ENCODE results near the gene ARMC10. TPM values are rescaled to one million over a fixed set of nuclear protein-coding genes. Genes with fewer than 3 reads are reported as not detected.
A peak's percentile ranks its signal among the peaks of the same experiment; 100 is the strongest.
"Not testable (repeated sequence)": the region's sequence is repeated elsewhere in the genome, so short reads cannot be mapped to it uniquely, and the experiment has no call there.

Gene ARMC10
- total RNA-seq, 1 donor from 2014 or later, result 42.0 TPM

DNA sequence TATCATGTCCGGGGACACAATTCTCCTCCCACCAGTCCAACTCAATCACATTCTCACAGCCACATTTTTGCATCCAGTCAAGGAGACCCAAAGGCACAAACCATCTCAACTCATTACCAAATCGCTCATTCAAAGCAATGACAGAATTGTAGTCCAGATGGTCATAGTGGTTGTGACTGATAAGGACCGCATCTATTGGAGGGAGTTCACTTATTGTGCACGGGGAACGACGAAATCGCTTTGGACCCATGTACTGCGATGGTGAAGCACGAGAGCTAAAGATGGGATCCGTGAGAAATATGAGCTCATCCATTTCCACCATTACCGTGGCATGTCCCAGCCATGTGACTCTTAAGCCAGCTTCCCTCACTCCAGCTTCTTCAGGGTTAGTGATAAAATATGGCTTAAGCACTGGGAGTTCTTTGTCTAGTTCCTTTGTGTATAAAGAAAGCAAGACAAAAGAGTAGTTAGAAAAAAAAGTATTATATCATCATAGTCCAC, 44.9 kb downstream of the ARMC10 start:
- no peak for DNase-seq (ENCODE audit: low spot score in 2 of 2)
- FAIRE-seq, result no peak

DNA sequence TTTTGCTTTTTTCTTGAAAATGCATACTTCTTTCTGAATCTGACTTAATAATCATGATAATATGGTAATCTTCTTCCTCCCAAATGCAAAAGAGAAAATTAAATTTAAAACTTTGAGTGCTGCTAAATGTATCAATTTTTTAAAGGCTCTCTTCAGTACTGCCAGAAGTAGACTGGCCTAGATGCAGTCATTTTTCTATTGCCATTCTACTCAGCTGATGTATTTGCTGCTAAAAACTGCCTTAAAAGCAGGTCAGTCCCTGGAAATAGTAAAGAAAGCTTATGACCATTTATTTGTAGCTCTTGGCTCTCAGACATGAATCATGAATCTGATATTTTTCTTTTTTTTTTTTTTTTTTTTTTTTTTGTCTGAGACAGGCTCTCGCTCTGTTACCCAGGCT, 45.4 kb downstream of the ARMC10 start:
- DNase-seq (ENCODE audit: low spot score in 2 of 2) (no peak), FAIRE-seq (no peak)

DNA sequence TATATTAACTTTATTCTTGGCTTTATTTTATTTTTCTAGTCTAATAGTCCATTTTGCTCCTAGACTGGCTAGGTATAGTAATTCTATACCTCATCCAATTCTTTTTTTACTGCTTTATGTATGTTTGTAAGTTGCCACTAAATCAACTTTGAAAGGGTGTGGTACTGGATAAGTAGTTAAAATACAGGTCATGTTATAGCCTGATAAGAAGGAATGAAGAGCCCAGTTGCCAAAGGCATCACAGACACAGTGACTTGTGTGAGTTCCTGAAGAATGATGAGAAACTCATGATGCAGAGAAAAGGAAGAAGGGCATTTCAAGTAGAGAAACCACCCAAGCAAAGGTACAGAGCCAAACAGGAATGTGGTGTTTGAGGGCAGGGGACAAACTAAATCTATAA, 46.7 kb downstream of the ARMC10 start:
- no peak for FAIRE-seq
- no peak for DNase-seq (ENCODE audit: low spot score in 2 of 2)

DNA sequence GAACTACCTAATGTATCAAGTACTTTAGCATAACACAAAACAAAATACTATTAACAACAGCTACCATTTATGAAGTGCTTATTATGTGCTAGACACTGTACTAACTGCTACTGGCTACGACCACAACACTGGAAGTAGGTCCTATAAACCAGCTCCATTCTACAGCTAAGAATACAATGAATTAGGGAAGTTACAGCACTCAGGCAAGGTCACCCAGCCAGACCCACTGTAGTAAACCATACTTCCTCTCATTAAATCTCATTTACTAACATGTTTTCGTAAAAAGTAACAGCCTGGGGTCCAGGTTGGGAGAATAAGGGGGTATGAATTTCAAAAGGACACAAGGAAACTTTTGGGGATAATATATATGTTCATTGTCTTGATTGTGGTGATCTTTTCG, 48.6 kb downstream of the ARMC10 start:
- no peak for FAIRE-seq
- no peak for DNase-seq (ENCODE audit: low spot score in 2 of 2)

DNA sequence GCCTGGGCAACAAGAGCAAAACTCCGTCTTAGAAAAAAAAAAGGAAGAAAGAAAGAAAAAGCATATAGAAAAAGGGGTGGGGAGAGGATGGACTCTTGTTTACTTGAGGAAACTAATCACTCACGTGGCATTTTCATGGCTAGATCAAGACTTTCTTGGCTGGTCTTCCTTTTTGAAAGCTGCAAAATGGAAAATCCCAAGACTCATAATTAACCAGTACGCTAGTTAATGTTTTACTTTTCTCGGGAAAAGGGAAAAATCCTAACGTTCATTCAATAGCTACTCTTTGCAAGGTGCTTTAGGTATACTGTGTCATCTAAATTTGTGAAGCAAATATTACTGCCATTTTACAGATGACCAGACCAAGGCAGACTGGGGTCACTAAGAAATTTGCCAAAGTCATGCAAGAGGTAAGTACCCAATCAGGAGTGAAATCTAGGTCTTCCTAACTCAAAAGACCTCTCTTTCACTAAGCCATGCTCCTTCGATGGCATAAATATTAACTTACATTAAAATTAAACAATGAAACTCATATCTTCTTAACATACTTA, 49.6 kb downstream of the ARMC10 start:
- FAIRE-seq (no peak), DNase-seq (ENCODE audit: low spot score in 2 of 2) (no peak)

DNA sequence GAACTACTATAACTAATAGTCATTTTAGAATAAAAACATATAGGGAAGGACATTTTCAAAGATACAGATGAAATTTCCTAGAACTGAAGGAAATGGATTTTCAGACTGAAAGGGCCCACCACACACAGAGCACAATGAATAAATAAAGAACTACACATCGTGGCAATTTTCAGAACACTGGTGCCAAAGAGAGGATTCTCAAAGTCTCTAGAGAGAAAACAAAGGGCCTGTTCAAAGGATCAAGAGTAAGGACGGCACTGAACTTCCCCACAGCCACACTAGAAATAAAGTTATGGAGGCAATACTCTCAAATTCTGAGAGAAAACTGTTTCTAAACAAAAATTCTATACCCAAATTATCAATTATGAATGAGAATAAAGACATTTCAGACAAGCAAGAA, 52.1 kb downstream of the ARMC10 start:
- FAIRE-seq, result peak; percentile 26
- no peak for DNase-seq (ENCODE audit: low spot score in 2 of 2)

DNA sequence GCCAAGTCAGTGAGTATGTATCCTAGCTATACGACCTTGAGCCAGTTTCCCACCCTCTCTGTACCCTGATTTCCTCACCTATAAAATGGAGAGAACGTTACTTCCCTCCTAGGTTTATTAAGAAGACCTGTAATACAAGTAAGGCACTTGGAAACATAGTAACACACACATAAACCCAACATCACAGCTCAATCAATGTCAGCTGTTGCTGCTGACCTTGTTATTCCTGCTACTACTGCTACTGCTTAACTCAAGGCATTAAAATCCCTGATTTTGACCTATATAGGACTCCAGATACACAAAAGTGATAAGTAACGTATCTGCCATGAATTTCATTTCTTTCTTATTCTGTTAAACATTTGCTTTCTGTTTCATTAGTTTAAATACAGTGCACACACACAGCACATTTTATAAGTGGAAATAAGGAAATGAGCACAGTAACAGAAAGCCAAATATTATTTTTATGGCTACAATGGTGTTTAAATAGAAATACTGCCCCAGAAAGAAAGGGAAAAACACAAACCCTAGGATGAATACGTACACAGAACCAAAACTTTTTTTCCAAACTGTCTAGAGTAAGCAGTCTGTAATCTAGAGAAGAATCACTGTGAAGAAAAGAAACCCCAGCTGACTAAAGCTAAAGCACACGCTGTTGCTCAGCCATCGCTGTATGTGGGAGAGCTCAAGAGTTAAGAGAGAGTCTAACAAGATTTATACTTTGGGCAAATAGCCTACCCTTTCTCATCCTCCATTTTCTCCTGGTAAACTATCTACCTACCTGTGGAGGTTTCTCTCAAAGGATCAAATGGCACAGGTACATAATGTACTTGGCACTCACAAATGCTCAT, 55.0 kb downstream of the ARMC10 start:
- FAIRE-seq, result no peak

DNA sequence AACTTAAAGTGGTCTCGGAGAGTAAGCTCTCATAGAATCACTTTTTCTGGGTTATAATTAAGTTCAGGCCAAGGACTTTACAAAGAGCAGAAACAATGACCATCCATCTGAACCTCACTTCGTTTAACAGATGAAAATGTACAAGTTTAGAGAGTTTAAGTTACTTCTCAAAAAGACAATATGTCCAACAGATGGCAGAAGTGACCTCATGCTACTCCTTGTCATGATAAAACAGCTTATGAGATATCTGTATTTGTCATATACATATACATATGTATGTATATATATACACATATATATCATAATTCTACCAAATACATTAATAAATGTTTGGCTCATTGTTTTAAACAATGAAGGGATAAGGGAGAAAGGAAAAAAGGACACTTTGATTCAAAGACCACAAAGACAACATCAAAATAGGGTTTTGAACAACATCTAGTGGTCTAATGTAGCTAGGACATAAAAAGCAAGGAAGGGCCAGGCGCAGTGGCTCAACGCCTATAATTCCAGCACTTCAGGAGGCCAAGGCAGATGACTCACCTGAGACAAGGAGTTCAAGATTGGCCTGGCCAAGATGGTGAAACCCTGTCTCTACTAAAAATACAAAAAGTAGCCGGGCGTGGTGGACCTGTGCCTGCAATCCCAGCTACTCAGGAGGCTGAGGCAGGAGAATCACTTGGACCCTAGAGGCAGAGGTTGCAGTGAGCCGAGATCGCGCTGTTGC, 56.1 kb downstream of the ARMC10 start:
- FAIRE-seq, result no peak

More for the DNA sequence above, 55.0 kb downstream of the ARMC10 start:
- no peak for DNase-seq (ENCODE audit: low spot score in 2 of 2)

DNA sequence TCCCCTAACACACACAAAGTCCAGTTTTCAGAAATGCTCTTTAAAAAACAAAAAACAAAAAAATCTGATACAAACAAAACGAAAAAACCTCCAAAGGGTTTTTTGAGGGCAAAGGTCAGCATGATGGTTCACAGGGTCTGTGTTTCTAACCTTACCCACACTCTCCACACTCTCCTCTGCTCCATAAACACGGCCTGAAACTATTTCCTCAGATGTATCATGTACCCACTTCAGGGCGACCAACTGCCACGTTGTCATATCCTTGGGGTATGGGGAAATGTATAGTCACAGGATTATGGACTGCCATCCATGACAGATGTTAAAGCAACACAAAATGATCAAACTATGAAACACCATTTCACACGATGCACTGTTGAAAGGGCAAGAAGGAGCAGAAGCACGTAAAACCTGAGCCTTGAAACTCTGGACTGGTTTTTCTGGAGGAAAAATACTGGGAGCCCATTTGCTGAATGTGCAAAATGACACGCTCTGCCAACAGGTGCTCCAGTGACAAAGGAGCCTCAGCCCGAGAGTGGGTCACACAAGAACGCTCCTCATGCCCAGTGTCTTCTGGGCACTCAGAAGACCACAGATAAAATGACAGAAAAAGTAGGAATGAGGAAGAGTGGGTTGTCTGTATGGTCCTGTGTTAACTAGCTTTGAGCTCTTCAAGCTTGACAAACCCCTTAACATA, 58.2 kb downstream of the ARMC10 start:
- DNase-seq (ENCODE audit: low spot score in 2 of 2), result no peak
- no peak for FAIRE-seq

More for the DNA sequence above, 56.1 kb downstream of the ARMC10 start:
- DNase-seq (ENCODE audit: low spot score in 2 of 2), result no peak

DNA sequence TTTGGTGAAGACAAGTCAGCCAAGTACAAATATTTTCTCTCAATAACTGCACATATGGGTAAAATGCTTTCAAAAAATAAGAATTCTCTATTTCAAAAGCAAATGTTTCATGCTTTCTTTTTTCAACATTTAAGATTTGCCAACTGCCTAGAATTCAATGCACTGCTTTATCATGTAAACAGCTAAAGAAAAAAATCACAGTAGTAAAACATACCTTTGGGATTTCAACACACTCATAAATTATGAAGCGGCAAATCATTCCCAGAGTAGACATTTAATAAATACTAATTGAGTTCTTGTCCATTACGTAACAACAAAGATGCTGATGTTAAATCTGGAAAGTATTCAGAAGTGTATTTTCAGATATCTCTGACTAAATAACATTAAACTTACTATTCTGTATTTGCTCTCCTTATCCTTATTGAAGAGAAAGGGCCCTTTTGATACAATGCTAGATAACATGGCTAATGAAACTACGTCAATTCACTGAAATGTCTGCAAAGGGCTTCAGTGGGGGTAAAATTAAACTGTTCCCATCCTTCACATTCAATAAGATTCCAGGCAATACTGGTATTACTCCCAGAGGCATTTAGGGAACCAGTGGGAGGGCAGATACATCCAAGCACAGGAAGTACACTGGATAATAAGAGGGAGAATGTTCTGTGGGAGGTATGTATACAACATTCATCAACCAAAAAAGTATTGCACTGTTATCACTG, 60.1 kb downstream of the ARMC10 start:
- no peak for DNase-seq (ENCODE audit: low spot score in 2 of 2)
- no peak for FAIRE-seq

DNA sequence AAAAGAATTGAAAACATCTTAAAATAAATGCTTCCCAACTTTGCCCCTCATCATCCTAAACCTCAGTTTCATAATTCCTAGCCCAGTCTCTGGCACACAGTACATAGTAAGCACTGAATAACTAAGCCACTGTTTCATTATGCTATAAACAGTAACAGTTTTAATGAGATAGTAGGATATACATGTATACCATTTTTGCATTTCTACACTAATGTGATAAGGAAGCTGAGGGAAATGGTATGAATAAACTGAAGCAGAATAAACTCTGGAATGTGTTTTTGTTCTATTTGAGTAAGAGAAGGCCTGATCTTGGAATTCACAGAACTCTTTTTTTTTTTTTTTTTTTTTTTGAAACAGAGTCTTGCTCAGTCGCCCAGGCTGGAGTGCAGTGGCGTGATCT, 65.1 kb downstream of the ARMC10 start:
- DNase-seq (ENCODE audit: low spot score in 2 of 2) (no peak), FAIRE-seq (no peak)

DNA sequence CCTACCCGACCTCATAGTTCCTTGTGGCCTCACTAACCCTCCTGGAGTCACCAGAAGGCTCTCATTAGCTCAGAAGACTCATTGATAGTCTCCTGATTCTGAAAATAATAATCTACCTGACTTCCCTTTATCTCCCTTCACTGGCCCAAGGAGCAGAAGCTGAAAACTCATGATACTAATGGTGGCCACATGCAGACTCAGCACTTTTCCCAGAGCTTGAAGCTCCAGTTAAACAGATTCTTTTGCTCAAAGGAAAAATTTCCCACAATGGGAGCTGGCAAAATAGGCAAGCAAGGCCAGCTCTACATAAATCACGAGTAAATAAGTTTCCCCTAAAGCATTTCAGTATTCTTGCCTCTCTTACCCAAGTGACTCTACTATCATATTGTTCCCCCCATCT, 65.7 kb downstream of the ARMC10 start:
- no peak for FAIRE-seq

DNA sequence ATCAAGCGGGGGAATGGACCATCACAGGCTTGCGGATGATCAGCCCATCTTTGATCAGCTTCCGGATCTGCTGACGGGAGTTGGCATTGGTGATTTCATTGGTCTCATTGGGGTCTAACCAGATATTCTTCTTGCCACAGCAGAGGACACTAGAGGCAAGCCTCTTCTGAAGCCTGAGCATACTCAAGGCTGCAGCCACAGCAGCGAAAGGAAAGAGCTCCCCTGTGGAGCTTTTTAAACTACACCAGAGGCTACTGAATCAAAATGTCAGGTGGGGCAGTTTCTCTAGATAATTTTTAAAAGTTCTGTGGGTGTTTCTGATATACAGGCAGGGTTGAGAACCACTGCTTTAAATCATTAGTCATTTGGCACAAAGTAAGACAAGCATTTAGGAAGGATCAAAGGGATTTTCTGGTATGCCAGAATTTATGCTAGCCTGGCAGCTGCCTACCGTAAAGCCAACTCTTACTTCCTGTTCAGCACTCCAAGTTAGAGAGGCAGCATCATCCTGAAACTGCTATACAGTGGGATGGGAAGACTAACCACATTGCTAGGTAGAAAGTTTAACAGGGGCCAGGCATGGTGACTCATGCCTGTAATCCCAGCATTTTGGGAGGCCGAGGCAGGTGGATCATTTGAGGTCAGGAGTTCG, 66.9 kb downstream of the ARMC10 start:
- FAIRE-seq, result no peak

More for the DNA sequence above, 65.7 kb downstream of the ARMC10 start:
- DNase-seq (ENCODE audit: low spot score in 2 of 2), result no peak

DNA sequence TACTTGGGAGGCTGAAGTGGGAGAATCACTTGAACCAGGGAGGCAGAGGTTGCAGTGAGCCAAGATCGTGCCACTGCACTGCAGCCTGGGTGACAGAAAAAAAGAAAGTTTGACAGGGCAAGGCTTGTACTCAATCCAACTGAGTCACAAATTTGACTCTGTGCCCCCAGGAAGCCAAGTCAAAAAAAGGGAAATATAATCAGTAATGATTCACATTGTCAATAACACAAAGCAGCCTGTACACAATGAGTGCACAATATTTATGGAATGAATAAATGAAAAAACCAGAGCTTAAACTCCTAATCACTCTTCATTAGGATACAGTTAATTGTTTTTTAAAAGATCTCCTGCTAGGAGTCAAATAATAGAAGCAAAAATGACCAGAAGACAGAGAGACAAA, 67.6 kb downstream of the ARMC10 start:
- FAIRE-seq (no peak), DNase-seq (ENCODE audit: low spot score in 2 of 2) (no peak)

More for the DNA sequence above, 66.9 kb downstream of the ARMC10 start:
- no peak for DNase-seq (ENCODE audit: low spot score in 2 of 2)

DNA sequence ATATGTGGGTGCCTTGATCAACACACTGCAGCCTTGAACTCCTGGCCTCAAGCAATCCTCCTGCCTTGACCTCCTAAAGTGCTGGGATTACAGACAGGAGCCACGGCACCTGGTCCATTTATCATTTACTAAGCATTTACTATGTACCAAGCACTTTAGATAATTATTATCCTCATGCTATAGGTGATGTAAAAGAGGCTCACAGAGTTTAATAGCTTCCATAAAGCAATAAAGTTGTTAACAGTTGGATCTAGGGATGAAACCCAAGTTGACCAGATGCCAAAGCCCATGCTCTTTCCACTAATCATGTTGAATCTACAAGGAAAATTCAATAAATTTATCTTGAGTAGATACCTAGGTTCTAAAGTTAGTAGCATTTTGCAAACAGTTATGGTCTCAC, 68.9 kb downstream of the ARMC10 start:
- FAIRE-seq (no peak), DNase-seq (ENCODE audit: low spot score in 2 of 2) (no peak)

DNA sequence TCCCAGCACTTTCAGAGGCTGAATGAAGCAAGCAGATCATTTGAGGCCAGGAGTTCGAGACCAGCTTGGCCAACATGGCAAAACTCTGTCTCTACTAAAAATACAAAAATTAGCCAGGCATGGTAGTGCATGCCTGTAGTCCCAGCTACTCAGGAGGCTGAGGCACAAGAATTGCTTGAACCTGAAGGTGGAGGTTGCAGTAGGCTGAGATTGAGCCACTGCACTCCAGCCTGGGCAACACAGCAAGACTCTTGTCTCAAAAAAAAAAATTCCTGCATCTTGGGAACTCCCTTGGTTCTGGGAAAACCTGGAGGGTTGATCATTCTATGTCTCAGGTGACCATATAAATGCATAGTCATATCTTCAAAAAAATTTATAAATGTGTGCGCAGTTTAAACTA, 69.8 kb downstream of the ARMC10 start:
- not testable (repeated sequence) for DNase-seq (ENCODE audit: low spot score in 2 of 2)

DNA sequence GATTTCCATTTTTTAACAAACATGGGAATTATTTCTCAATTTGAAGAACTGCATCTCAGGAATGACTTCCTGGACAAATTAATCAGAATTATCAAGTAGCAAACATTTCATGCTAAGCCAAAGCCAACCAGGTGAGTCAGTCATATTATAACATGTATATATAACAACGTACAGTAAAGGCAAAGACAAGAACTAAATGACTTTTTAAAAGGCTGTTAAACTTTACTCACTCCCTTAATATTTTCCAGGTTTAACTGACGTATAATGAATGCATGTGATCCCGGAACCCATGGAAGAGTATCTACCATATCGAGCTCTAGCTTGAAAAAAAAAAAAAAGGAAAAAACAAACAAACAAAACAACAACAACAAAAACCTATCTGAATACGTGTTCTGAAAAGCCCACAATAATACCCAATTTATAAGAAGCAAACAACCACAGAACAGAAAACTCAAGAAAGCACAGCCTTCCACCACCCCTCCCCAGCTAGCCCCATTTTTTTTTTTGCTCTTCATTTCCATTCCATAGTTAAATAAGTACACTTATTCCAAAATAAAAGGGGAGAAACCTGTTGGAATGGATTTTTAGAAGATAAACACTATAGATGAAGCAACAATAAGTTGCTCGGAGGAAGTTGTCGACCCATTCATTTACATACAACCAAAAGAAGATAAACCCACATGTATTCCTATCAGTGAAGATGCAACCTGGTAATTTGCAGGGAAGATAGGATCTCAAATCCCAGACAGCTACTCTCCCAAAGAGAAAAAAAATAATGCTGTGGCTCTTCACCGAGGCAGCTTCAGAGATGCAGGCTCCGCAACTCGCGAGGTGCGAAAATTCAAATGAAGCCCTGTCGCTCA, 73.4 kb downstream of the ARMC10 start:
- no peak for DNase-seq (ENCODE audit: low spot score in 2 of 2)
- no peak for FAIRE-seq

More for the DNA sequence above, 69.8 kb downstream of the ARMC10 start:
- not testable (repeated sequence) for FAIRE-seq
